ENCODE data around the gene GPR142.

DNA sequence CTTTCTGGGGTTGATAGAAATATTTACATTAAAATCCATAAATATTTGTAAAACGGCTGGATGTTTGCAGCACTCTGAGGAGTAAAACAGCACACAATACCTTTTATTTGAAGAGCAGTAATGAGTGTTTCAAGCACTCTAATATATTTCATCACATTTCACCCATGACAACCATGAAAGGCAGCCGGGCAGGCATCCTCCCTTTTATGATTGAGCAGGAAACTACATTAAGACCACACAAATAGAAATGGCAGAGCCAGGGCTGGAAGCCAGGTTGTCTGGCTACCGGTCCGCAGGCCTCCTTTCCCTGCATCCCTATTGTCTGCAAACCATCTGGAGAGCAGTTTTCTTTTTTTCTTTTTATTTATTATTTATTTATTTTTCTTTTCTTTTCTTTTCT, 41.5 kb downstream of the GPR142 start:
- no peak for TF ChIP-seq ETV6 (CRISPR knock-in tag; IDR thresholded peaks at IDR 0.05)
- TF ChIP-seq, protein P1, sequence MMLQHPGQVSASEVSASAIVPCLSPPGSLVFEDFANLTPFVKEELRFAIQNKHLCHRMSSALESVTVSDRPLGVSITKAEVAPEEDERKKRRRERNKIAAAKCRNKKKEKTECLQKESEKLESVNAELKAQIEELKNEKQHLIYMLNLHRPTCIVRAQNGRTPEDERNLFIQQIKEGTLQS (CRISPR knock-in tag; conservative IDR thresholded peaks at IDR 0.05): no peak
